GM19043 (cell line): ENCODE results near the gene TBC1D10A.

Source experiments
- ATAC-seq: cut with Tn5 transposase; IDR thresholded peaks from one replicate; pipeline ENCODE4 v1.9.1; 2021; ENCODE audit warnings: low read depth; ENCODE audit not compliant: unreplicated experiment

Gene TBC1D10A

DNA sequence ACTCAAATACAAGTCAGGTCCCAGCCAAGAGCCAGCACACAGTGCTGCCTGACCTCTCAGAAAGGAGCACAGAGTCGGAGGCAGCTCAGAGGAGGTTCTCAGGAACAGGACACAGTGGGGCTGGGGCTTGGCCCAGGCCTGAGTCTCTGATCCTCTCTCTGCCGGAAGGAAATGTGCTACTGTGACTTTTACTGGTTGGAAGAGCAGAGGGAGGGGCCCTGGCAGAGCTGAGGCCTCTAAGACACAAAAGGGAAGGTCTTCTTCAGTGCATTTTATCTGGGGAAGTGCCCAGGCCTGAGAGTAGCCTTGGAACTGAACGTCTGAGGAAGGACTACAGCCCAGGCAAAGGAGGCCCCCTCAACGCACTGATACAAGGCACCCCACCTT lies 21.2 kb downstream of the TBC1D10A start:
- ATAC-seq = no peak

DNA sequence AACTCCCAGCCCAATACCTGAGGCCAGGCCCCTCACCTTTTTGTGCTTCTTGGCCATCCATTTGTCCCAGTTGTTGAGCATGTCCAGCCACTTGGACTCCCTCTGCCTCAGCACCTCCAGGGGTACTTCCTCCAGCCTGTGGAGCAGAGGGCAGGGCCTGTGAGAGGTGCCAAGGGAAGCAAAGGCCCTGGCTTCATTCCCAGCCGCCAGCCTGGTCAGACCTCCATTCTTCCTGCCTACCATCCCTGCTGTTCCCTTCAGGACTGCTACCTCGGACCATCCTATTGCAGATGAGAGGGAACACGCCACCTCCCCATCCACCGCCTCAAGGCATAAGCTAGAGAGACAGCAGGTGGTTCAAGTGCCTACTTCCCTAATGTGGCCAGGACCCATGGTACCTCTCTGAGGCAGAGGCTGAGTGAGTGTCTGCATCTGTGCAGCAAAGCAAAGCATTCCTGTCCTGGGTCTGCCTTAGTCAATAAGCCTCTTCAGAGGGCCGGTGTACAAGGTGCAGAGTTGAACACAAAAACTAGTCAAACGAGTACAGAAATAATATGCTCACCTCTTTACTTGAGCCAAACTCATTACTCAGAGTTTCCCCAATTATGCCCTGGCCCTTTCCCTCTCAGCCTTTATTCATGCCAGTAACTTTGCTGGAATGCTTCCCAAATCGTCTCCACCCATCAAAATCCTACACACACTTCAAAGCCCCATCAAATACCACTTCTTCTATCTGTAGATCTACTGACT lies 22.1 kb downstream of the TBC1D10A start:
- no peak for ATAC-seq

- ATAC-seq = no peak
Observed at GRCh38 chr22:30302810-30303138, 24.0 kb downstream of the TBC1D10A start.

DNA sequence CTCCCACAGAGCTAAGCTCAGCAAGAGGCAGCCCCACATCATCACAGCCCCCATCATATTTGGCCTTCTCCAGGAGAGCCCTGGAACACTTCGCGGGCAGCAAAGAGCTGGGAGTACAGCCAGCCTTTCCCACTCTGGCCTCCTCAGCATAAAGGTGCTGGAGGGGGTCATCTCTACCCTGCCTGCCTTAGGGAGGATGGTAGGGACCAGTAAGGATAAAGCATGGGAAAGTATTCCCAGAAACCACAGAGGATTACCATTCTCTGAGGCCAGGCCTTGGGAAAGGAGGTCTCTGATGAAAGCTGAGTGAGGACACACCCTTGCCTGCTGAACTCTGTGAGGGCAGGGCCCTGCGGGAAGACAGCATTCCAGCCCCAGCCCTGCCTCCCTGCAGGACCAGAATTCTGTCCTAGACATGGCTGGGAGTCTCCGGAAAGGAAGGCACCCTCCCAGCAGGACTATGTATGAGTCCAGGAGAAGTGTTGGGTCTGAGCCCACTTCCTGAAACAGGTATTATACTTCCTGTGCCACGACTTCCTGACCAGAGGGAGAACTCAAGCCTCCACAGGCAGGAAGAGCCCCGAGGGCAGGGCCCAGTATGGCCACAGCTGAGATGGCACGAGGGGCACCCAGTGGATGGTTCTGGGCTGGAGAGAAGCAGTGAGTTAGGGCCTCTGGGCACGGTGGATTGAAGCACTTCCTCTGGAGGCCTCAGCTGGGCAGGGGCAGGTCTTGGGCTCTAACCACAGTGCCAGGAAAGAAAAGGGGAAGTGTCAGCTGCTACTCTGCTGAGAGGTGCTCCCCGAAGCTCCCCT lies 24.5 kb downstream of the TBC1D10A start:
- ATAC-seq = no peak

GRCh38 chr22:30299322-30299721 lies 27.4 kb downstream of the TBC1D10A start:
- no peak for ATAC-seq

DNA sequence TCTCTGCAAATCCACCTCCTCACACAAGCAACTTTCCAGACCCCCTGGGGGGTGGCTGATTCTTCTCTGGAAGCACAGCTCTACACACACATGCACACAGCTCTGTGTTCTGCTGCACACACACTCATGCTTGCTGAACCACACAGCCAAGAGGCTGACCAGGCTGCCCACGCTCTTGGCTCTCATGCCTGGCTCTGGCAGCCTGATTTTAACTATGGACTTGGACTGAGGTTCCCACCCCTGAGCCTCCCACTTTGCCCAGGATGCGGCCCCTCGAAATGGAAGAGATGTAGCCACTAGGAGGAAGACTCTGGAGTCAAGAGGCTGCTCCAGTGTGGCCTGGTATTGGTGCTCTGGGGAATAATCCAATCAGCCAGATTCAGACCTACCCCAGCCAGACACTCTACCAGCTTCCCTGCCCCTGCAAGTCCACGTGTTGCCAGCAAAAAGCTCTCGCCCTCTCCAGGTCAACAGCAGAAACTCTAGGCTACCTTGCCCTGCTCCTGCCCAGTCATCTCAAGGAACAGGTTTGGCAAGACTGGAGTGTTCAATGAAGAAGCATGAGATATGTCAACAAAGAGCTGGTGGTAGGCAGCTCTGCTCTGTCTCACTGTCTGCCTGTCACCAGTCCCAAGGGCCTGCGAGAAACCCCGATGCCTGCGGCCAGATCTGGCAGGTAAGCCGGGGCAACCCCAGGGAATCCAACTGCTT lies 28.6 kb downstream of the TBC1D10A start:
- ATAC-seq = no peak

GRCh38 chr22:30297276-30297990 lies 29.3 kb downstream of the TBC1D10A start:
- ATAC-seq = no peak

GRCh38 chr22:30296833-30297232 lies 29.9 kb downstream of the TBC1D10A start:
- no peak for ATAC-seq

GRCh38 chr22:30296324-30296723 lies 30.4 kb downstream of the TBC1D10A start:
- ATAC-seq = no peak

GRCh38 chr22:30295576-30295975 lies 31.2 kb downstream of the TBC1D10A start:
- ATAC-seq = no peak

DNA sequence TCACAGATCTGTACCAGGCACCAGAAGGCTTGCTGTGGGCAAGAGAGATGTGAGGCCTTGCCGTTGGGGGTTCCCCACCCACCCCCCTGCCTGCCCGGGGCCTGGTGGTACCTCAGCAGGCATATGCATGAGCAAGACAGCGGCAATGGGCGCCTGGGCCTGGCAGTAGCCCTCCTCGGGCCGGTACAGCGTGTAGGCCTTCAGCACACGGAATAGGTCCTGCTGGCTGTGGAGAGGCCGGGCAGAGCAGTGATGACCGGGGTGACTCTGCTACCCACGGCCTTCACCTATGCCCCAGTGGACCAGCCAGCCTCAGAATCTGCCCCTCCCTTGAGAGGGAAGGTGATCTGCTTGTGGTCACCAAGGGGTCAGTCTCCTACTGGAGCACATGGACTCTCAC lies 31.9 kb downstream of the TBC1D10A start:
- ATAC-seq = no peak

- ATAC-seq = no peak
Observed at GRCh38 chr22:30294066-30294465, 32.7 kb downstream of the TBC1D10A start.

DNA sequence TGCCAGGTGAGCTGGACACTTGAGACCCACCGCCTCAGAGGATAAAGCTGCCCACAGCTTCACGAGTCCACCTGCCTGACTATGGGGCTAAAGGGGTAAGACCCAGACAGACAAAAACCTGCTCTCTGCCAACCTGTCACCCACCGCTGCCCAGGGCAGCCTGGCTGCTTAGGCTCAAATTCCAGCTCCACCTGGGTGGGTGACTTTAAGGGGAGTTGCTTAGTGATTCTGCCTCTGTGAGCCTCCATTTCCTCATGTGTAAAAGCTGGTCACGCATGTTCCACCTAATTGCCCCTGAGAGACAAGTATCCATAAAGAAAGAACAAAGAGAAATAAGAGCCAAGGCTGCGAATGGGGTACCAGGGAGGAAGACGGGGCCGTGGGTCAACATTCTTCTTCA lies 33.7 kb downstream of the TBC1D10A start:
- ATAC-seq = no peak

GRCh38 chr22:30292069-30292970 lies 34.4 kb downstream of the TBC1D10A start:
- no peak for ATAC-seq

GRCh38 chr22:30291058-30291892 lies 35.5 kb downstream of the TBC1D10A start:
- ATAC-seq = no peak

- no peak for ATAC-seq
Observed at GRCh38 chr22:30290342-30291057, 36.2 kb downstream of the TBC1D10A start.

DNA sequence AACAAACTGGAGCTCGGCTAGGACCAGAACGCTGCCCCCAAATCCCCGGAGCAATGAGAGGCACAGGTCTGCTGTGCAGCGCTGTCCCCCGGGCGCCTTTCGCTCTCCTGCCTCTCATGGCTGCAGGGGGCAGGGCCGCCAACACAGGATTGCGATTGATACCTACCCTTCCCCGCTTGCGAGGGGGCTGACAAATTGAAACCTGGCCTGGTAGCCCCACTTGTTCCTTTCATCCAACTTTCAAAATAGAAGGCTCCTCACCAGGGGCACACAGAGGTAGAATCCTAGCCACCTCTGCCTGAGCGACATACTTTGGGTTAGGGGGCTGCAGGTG lies 36.8 kb downstream of the TBC1D10A start:
- ATAC-seq = peak; percentile 8

DNA sequence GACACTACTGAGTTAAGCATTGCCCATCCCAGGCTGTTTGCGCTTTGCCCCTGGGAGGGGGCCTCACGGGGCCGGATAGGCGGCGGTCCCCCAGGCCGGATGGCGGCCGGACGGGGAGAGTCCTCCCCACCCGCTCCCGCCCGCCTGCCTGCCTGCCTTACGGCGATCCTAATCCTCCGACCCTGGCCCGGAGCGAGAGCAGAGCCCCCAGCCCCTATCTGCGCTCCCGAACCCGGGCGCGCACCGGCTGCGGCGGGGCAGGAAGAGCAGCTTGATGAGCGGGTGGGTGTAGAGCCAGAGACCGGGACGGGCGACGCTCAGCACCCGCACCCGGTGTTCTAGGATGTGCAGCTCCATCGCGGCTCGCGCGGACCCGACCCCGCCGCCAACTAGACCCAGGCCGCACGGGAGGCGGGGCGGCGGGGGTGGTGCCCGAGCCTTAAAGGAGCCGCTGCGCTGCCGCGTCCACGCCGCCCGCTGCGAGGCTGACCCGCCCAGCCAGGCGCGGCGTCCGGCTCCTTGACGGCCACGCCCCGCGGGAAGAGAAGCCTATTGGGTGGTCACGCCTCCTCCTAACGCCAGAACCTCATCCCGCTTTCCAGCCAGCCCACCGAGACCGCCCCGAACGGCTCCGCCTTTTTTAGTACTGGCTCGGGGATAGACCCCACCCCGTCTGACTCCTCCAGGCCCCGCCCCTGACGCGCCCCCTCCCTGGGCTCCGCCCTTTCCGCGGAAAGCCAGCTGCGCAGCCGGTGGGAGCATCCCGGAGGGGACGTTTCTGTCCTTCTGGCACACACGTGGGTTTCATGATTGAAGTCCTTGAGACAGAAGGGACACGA lies 37.4 kb downstream of the TBC1D10A start, which contains the start of gene CASTOR1:
TSS of gene CASTOR1 (minus strand) at position 365 of the 839 bp plus-strand sequence. CDS start at position 357, 8 bp downstream.
- ATAC-seq = peak; percentile 58
